GM12801 (cell line): ENCODE data around the gene PVALB.

Experiments used
- CTCF ChIP-seq: IDR thresholded peaks from one replicate; pipeline ENCODE4 v1.5.1; 2011; ENCODE audit warnings: control low read depth; ENCODE audit not compliant: insufficient read length; ENCODE audit errors: extremely low read depth

PVALB gene

GRCh38 chr22:36818010-36818642 lies 1.3 kb upstream of the PVALB start:
- TF ChIP-seq CTCF = no peak

- no peak for TF ChIP-seq CTCF
Observed at GRCh38 chr22:36817525-36817848, 652 bp upstream of the PVALB start.

GRCh38 chr22:36816339-36816635 lies 548 bp downstream of the PVALB start:
- no peak for TF ChIP-seq CTCF

GRCh38 chr22:36815558-36816338 lies 1.1 kb downstream of the PVALB start:
- no peak for TF ChIP-seq CTCF

GRCh38 chr22:36814801-36815200 lies 2.0 kb downstream of the PVALB start:
- TF ChIP-seq CTCF = no peak

- no peak for TF ChIP-seq CTCF
Observed at GRCh38 chr22:36811094-36811800, 5.6 kb downstream of the PVALB start.

- no peak for TF ChIP-seq CTCF
Observed at GRCh38 chr22:36809351-36809750, 7.5 kb downstream of the PVALB start.
